Endometrial microvascular endothelial cells (primary cell): ENCODE results near the gene RGS3. TPM values are rescaled to one million over a fixed set of nuclear protein-coding genes. Genes with fewer than 3 reads are reported as not detected.

Experiments
- in situ Hi-C: cut with HindIII; loops from 2 replicates; pipeline ENCODE4 v1.10.0; 2017; ENCODE audit warnings: low sequenced_read_pairs, low pct_unique_long_range_greater_than_20kb; ENCODE audit errors: inconsistent ontology term
- total RNA-seq: library from RNA; depleted of rRNA; stranded (reverse); fragments of >200 nt; gene quantifications from one replicate; pipeline ENCODE4 v1.2.3, GENCODE V29; 2015; ENCODE audit errors: inconsistent ontology term

The RGS3 gene
- total RNA-seq, 1 donor from 2014 or later: 106 TPM

DNA sequence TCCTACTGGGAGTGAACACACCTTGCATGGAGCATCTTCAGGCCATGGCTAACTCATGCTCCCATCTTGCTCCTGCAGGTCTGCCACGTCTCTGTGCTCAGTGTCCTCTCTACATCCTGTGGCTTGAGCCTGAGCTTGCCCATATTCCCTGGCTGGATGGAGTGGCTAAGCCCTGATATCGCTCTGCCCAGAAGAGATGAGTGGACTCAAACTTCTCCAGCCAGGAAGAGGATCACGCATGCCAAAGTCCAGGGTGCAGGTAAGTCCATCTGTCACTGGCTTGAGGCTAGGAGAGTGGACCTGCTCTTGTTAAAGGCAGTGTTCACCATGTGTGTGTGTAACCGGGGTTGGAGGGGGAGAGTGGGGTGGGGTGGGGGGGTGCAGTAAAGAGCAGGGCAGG, 1.6 kb upstream of the RGS3 start:
- in situ Hi-C loops: no loop called here

DNA sequence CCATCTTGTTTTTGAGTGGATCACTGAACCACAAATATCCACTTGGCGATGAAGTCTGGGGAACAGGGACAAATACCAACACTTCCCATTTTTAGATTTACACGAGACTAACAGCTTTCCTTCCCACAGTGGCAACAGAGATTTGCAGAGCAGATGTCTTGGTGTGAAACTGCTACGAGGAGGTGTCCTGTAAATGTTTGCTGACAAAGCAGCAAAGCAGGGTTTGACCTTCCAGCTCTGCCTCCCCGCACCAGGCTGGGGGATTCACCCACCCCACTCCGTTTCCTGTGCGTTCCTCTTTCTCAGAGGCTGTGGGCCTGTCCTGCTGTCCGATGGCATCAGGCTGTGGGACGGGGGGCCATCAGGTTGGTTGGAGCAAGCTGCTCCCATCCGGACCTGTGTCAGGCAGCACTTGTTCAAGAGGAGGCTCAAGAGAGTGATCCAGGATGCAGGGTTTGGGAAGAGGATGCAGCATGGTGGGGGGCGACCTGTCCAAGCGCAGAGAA, 693 bp upstream of the RGS3 start:
- in situ Hi-C loops: no loop called here

DNA sequence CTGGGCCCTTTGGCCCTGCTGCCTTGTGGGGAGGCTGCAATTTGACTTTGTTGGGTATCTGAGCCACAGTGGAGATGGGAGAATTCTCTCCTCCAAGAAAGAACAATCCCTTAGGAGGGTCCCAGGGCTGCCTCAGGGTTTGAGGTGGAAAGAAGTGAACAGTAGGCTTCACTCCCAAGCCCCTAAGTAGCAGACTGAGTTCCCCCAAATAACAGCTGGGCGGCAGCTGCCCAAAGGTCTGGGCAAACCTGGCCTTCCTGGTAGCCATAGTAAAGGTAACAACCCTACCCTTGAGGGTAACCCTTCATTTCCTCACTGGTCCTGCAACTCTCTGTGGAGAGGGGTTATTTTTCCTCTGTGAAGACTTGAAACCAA, 746 bp downstream of the RGS3 start:
- in situ Hi-C loops: no loop called here

DNA sequence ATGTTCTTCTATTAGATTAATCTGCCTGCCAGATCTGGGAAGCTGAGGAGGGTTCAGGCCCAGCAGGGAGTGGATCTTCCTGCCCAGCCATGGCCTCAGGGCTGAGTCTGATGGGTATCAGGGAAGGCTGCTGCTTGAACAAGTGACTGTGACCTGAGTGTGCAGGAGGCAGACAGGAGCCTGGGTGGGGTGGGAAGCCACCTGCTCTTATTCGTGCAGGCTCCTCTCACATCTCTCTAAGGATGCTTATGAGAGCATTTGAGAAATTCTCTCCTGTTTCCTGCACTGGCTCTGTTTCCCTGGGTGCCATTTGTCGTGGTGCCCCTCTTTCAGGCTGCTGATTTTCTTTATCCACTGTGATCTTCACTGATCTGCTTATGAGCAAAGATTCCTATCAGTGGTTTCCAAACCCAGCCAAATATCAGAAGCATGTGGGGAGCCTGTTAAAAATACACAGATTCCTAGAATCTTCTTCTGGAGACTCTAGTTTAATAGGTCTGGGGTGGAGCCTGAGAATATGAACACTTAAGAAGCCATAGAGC, 2.1 kb downstream of the RGS3 start:
- in situ Hi-C loops: no loop called here

DNA sequence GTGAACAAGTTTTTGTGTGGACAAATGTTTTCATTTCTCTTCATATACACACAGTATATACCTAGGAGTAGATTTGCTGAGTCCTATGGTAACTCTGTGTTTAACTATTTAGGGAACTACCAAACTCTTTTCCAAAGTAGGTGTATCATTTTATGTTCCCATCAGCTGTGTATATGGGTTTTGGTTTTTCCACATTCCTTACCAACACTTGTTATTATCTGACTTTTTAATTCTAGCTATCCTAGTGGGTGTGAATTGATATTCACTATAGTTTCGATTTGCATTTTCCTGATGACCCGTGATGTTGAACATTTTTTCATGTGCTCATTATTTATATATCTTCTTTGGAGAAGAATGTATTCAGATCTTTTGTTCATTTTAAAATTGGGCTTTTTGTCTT, 3.7 kb downstream of the RGS3 start:
- in situ Hi-C loops: no loop called here

DNA sequence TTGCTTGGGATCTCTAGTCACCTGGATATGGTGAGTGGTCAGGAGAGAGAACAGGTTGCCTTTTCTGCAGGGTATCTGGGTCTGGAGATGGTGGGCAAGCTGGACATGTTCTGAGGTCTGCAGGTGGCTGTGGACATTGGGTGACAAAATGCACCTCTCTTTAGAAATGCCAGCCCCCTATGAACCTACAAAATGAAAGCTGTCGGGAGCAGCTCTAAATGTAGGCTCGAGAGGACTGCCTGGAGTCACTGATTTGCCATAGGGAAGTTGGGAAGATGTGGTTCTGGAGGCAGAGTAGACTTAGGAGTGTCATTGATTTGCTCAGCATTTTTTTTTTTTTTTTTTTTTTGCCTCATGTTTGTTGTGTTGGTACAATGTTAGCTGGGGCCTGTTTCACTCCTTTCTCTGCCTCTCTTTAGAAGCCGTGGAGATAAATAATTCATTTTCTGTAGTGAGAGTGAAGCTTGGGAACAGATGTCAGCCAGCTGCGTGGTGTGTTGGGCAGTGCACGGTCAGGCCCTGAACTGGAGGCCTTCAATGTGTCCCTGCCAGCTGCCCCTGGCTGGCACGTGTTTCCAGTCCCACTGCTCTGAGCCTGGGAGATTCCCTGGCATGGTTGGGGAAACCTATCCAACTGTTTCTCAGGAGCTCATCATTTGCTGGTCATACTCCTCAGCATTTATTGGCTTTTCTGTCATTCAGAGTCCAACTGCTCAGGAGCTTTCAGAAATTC, 5.4 kb downstream of the RGS3 start:
- in situ Hi-C loops: no loop called here

DNA sequence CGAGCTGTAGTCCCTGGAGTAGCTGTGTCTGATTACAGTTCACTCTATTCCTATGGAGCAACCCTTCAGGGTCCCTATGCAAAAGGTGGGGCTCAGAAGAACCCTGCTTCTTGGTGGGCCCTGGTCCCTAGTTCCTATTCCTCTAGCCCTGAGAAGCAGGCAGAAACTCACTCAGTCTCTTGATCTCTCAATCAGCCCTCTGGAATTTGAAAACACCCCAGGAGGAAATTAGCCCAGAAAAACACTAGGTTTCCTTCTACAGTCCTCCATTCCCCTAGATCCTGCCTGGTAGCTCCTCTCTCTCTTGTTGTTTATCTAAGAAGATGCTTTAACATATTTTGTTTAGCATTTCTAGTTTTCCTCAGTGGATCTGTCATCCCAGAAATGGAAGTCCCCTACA, 7.6 kb downstream of the RGS3 start:
- in situ Hi-C loops: no loop called here

DNA sequence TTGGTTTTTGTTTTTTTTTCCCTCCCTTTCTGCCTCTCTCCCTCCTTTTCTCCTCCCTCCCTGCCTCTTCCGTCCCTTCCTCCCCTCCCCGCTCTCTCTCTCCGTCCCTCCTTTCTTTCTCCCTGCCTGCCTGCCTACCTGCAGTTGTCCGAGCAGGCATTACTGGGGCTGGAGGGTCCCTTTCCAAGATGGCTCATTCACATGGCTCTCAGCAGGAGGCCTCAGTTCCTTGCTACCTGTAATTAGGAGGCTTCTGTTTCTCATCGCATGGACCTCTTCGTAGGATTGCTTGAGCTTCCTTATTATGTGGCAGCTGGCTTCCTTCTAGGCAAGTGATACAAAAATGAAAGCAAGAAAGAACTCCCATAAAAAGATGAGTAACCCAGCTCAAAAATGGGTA, 8.0 kb downstream of the RGS3 start:
- in situ Hi-C loops: no loop called here

DNA sequence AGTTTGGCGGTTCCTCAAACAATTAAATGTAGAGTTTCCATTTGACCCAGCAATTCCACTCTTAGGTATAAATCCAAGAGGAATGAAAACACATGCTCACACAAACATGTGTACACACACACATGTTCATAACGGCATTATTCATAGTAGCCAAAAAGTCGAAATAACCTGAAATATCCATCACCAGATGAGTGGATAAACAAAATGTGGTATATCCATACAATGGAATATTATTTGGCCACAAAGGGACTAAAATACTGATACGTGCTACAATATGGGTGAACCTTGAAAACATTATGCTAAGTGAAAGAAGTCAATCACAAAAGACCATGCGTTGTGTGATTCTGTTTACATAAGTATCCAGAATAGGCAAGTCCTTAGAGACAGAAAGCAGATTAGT, 8.7 kb downstream of the RGS3 start:
- in situ Hi-C loops: no loop called here

DNA sequence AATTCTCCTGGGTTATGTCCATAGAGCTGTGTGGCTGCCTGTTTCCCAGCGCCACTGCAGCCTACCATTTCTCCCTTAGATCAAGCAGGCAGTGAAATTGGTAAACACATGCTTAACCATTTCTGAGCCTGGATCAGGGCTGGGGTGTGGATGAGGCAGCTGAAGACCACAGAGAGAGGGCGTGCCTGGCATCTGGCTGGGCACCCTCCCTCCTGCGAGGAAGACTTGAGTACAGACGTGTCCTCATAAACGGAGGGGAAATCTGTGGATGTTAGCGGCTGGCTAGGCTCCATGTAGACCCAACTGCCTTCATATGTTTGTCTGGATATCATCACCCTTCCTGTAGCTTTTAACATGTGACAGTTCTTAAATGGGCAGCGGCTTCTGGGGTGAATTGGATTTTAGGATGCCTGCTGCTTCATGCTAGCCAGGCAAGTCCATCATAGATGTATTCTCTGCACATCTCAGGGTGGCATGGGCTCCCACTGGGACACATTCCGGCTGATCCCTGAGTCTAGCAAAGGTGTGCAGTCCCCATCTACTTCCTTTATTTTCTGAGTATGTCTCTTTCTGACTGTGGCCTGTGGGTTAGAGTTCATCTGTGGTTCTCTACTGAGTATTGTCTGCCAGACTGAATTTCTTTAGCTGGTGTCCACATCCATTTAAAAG, 11.0 kb downstream of the RGS3 start:
- in situ Hi-C loops: no loop called here

DNA sequence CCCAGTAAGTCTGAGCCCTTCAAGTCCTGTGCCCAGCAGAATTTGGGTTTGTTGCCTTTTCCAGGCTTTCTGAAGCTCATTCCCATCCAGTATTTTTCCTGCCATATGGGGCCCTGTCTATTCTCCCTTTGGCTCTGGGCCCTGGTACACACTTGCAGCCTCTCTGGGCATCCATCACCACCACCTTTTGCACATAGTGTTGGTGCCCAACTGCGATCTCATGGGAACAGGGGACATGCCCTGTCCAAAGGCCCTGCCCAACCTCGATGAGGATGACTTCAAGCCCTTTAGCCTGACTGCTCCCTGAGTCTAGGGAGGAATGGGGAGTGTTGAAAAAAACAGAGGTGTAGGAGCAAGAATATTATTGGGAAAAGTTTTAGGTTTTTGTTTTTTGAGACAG, 11.5 kb downstream of the RGS3 start:
- in situ Hi-C loops: no loop called here

DNA sequence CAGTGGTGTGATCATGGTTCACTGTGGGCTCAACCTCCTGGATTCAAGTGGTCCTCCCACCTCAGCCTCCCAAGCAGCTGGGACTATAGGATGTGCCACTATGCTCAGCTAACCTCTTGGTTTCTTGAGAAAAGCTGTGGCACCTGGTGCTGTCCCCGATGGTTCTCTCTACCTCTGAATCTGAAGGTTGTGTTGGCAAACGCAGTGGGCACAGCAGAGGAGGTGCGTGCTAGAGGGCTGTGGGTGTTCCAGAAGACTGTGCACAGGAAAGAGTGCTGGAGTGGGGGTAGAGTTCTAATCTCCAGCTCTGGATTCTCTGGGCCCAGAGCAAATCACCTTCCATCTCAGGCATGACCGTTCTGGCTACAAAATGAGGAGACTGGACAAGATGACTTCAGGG, 12.5 kb downstream of the RGS3 start:
- in situ Hi-C loops: no loop called here

DNA sequence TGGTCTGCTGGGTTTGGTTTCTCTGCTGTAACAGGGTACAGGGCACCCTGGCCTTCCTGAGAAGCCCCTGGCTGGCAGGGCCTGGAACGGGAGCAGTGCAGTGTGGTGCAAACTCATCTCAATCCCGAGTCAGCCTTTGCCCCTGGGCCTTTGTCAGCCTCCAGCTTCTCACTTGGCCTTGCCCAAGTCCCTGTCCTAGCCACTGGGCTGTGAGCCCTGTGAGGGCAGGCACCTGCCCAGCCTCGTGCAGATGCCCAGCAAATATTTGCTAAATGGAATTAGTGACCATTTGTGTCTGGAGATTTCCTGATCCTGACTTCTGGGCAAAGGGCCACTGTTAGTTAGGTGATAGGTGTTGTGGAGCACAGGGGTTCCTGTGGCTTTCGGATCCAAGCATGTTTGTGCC, 13.0 kb downstream of the RGS3 start:
- in situ Hi-C loops: no loop called here

DNA sequence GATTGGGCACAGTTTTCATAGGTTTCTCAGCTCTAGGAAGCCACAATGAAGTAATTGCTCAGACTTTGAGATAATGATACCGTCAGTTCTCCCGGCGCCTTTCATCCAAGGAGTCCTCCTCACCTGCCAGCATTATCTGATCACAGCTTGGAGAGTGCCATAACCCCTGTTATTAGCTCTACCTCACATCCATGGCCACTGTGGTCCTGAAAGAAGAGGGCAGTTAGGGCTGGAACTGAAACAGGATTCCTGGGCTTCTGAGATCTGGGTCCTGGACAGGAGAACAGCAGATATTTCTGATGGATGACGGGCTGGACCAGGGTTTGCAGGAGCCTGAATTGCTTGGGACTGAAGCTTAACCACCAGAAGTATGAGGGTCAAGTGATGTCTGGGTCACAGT, 13.5 kb downstream of the RGS3 start:
- in situ Hi-C loops: no loop called here

DNA sequence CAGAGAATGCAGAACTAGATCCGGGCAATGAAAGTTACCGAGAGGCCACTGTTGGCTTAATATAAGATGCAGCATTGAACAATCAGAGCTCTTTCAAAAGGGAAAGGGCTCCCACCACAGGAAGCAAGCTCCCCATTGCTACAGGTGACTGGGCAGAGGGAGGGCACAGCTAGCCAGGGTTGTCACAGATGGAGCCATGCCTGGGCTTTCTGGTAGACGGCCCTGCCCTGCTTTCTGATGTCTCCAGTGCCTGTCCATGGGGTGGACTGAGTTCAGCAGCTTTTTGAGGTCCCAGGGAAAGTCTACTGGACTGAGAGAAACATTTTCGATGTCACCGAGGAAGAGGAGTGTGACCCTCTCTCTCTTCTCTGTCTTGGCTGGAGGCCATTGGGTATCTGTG, 14.1 kb downstream of the RGS3 start:
- in situ Hi-C loops: no loop called here

DNA sequence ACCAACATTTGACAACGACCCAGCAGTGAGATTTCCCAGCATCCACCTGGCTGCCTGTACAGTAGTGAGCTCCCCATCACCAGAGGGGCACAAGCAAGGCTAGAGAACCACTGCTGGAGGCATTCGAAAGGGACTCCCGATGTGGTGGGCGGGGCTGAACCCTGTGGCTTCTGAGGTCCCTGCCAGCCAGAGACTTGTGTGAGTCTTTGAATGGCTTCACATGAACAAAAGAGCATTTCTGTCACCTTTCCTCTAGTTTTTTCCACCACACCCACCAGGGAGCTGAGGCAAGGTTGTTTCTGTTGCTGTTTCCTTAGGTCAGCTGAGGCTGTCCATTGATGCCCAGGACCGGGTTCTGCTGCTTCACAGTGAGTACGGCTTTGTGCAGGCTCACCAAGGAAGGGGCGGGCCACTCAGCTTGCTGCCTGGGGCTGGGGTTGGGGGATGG, 15.7 kb downstream of the RGS3 start:
- in situ Hi-C loops: no loop called here

DNA sequence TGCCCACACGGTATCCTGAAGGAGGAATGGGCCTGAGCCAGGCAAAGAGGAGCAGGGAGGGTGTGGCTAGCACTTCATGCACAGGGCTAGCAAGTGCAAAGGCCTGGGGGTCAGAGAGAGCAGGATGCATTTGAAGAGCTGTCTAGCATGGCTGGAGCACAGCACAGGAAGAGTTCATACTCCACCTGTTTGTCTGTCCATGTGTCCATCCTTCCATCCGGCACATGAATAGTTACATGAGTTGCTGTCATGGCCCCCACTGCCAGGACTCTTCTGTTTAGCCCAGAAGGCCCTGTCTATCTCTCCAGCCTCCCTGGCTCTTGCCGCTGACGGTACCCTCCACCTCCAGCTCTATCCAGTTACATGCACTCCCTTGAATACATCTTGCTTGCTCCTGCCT, 17.1 kb downstream of the RGS3 start:
- in situ Hi-C loops: no loop called here

DNA sequence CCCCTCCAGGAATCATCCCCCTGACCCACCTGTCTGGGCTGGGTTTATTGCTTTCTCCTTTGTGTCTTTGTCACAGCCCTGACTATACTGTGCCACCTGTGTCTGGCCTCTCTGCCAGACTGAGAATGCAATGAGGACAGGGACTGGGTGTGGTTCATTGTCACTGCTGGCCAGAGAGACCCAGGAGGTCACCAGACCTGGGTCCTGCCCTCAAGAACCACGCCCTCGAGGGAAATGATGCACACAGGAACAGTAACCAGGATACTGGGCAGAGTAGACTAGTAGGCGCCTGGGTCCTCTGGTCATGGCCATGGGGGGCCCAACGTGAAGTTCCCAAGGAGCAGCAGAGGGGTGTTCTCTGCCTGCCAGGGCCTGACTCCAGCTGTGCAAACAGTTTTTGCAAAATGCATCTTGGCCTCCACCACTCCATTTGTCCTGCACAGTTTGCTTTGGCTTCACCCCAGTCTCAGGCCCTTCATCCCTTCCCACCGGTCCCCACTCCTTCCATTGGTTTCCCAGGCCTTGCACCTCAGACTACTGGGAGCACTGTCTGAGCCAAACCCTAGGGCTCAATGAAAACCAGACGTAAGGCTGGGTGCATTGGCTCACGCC, 17.8 kb downstream of the RGS3 start:
- in situ Hi-C loops: no loop called here

DNA sequence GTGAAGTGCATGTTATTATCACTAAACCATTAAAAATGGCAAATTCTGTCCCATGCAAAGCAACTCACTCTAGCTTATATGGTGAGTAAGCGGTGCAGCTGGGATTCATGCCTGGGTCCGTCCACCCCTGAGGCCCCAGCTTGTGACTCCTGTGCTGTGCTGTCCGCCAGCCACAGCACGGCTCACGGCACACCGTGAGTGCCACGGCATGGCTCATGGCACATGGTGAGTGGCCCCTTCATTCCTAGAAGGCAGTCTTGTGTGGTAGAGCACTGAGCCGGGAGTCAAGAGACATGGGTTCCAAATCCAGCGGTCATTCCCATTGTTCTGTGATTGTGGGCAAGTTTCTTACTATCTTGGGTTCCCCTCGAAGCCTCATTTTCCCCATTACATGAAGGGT, 18.8 kb downstream of the RGS3 start:
- in situ Hi-C loops: no loop called here
